WTC11 (cell line): Measurements from ENCODE around the gene SLC48A1. TPM values are rescaled to one million over a fixed set of nuclear protein-coding genes. Genes with fewer than 3 reads are reported as not detected.

Source experiments
- ATAC-seq: fragments of 200-7000 bp; cut with Tn5 transposase; 2 replicates; pipeline ENCODE4 v1.10.0; 2021; ENCODE audit warnings: mild to moderate bottlenecking, moderate library complexity
- CTCF ChIA-PET: fragments of 300-600 bp; sonication (Branson Sonifier 250); formaldehyde crosslinking; loops from one replicate; lab custom pipeline; 2021; ENCODE audit warnings: antibody characterized with exemption; lab: Charles Lee
- POLR2A ChIA-PET: fragments of 350-600 bp; sonication (Branson Sonifier 250); formaldehyde crosslinking; loops from one replicate; lab custom pipeline; 2021; ENCODE audit warnings: antibody characterized with exemption; lab: Charles Lee
- DNase-seq: peaks from one replicate; pipeline ENCODE4 v3.0.0; 2021; ENCODE audit warnings: low spot score
- H3K27ac Mint-ChIP-seq: 2 replicates; pipeline ENCODE4 v1.8.0; 2021; ENCODE audit warnings: mixed read lengths
- H3K27me3 Mint-ChIP-seq: 2 replicates; pipeline ENCODE4 v1.8.0; 2021; ENCODE audit warnings: low read depth, mild to moderate bottlenecking, moderate library complexity, mixed read lengths
- H3K36me3 Mint-ChIP-seq: 2 replicates; pipeline ENCODE4 v1.8.0; 2021; ENCODE audit warnings: mixed read lengths
- H3K4me1 Mint-ChIP-seq: 2 replicates; pipeline ENCODE4 v1.8.0; 2022; ENCODE audit warnings: mixed read lengths
- H3K4me3 Mint-ChIP-seq: 2 replicates; pipeline ENCODE4 v1.8.0; 2021; ENCODE audit warnings: mild to moderate bottlenecking, moderate library complexity, mixed read lengths
- H3K9me3 Mint-ChIP-seq: 2 replicates; pipeline ENCODE4 v1.8.0; 2021; ENCODE audit warnings: mixed read lengths
- CREB1 ChIP-seq: sonication (generic); formaldehyde crosslinking; IDR thresholded peaks from 2 replicates; pipeline ENCODE4 v1.8.0; 2023; ENCODE audit warnings: mild to moderate bottlenecking, missing genetic modification reagents
- ELF4 ChIP-seq: sonication (generic); formaldehyde crosslinking; IDR thresholded peaks from 2 replicates; pipeline ENCODE4 v1.8.1; 2022; ENCODE audit warnings: low read depth, mild to moderate bottlenecking, moderate library complexity, missing genetic modification reagents
- HMGXB4 ChIP-seq: sonication (generic); formaldehyde crosslinking; IDR thresholded peaks from 2 replicates; pipeline ENCODE4 v1.8.1; 2023; ENCODE audit warnings: mild to moderate bottlenecking, moderate library complexity, missing genetic modification reagents
- JAZF1 ChIP-seq: fragments of 250-450 bp; sonication (Bioruptor Pico); IDR thresholded peaks from 2 replicates; pipeline ENCODE4 v1.9.0; 2021; ENCODE audit warnings: moderate library complexity, mild to moderate bottlenecking, inconsistent platforms
- JUN ChIP-seq: sonication (generic); formaldehyde crosslinking; IDR thresholded peaks from 2 replicates; pipeline ENCODE4 v1.8.0; 2023; ENCODE audit warnings: mild to moderate bottlenecking, missing genetic modification reagents
- MXD4 ChIP-seq: fragments of 250-450 bp; sonication (Bioruptor Pico); IDR thresholded peaks from 2 replicates; pipeline ENCODE4 v1.8.0; 2021; ENCODE audit warnings: mild to moderate bottlenecking, moderate library complexity, borderline replicate concordance
- NFATC4 ChIP-seq: fragments of 250-450 bp; sonication (Bioruptor Pico); IDR thresholded peaks from 2 replicates; pipeline ENCODE4 v1.9.0; 2021; ENCODE audit warnings: mild to moderate bottlenecking
- NFYB ChIP-seq: sonication (generic); formaldehyde crosslinking; conservative IDR thresholded peaks from 2 replicates; pipeline ENCODE4 v1.8.0; 2022; ENCODE audit warnings: low read depth, missing genetic modification reagents
- OVOL2 ChIP-seq: fragments of 250-450 bp; sonication (Bioruptor Pico); IDR thresholded peaks from 2 replicates; pipeline ENCODE4 v1.9.0; 2021; ENCODE audit warnings: mild to moderate bottlenecking, borderline replicate concordance
- RELA ChIP-seq: sonication (generic); formaldehyde crosslinking; IDR thresholded peaks from 2 replicates; pipeline ENCODE4 v1.8.1; 2022; ENCODE audit warnings: missing genetic modification reagents, mild to moderate bottlenecking, borderline replicate concordance
- SOX15 ChIP-seq: fragments of 250-450 bp; sonication (Bioruptor Pico); IDR thresholded peaks from 2 replicates; pipeline ENCODE4 v1.9.0; 2021; ENCODE audit warnings: mild to moderate bottlenecking
- SP1 ChIP-seq: sonication (generic); formaldehyde crosslinking; conservative IDR thresholded peaks from 2 replicates; pipeline ENCODE4 v1.8.1; 2022; ENCODE audit warnings: missing genetic modification reagents
- TCF7 ChIP-seq: sonication (generic); formaldehyde crosslinking; IDR thresholded peaks from 2 replicates; pipeline ENCODE4 v1.8.0; 2022; ENCODE audit warnings: mild to moderate bottlenecking, low read depth, missing genetic modification reagents, moderate library complexity
- ZBTB43 ChIP-seq: sonication (generic); formaldehyde crosslinking; IDR thresholded peaks from 2 replicates; pipeline ENCODE4 v1.8.1; 2023; ENCODE audit warnings: mild to moderate bottlenecking, missing genetic modification reagents
- ZNF138 ChIP-seq: sonication (generic); formaldehyde crosslinking; conservative IDR thresholded peaks from 2 replicates; pipeline ENCODE4 v1.8.1; 2022; ENCODE audit warnings: mild to moderate bottlenecking, moderate library complexity, missing genetic modification reagents
- ZNF423 ChIP-seq: fragments of 250-450 bp; sonication (Bioruptor Pico); IDR thresholded peaks from 2 replicates; pipeline ENCODE4 v2.1.2; 2022; ENCODE audit warnings: mild to moderate bottlenecking, moderate library complexity
- ZNF425 ChIP-seq: fragments of 250-450 bp; sonication (Bioruptor Pico); conservative IDR thresholded peaks from 2 replicates; pipeline ENCODE4 v1.9.0; 2021; ENCODE audit warnings: mild to moderate bottlenecking
- total RNA-seq: library from RNA; stranded (reverse); gene quantifications from 3 replicates; pipeline ENCODE4 v1.2.3, GENCODE V29; 2021
- TF ChIP-seq, protein P1 (sequence below): fragments of 250-450 bp; sonication (Bioruptor Pico); IDR thresholded peaks from 2 replicates; pipeline ENCODE4 v1.8.0; 2021; ENCODE audit warnings: mild to moderate bottlenecking
- TF ChIP-seq, protein P2 (sequence below): fragments of 250-450 bp; sonication (Bioruptor Pico); IDR thresholded peaks from 2 replicates; pipeline ENCODE4 v1.9.0; 2021; ENCODE audit warnings: moderate library complexity, mild to moderate bottlenecking, inconsistent platforms, borderline replicate concordance
- TF ChIP-seq, protein P3 (sequence below): sonication (generic); formaldehyde crosslinking; IDR thresholded peaks from 2 replicates; pipeline ENCODE4 v1.8.1; 2023; ENCODE audit warnings: mild to moderate bottlenecking, missing genetic modification reagents, moderate library complexity
- TF ChIP-seq, protein P4 (sequence below): sonication (generic); formaldehyde crosslinking; IDR thresholded peaks from 2 replicates; pipeline ENCODE4 v1.8.0; 2023; ENCODE audit warnings: mild to moderate bottlenecking, missing genetic modification reagents
- TF ChIP-seq, protein P5 (sequence below): sonication (generic); formaldehyde crosslinking; IDR thresholded peaks from 2 replicates; pipeline ENCODE4 v1.8.1; 2022; ENCODE audit warnings: mild to moderate bottlenecking, missing genetic modification reagents, moderate library complexity, borderline replicate concordance

SLC48A1 gene
- total RNA-seq, 1 experiment from 2014 or later, result 13.8 TPM

GRCh38 chr12:47725893-47726292 lies 47.1 kb upstream of the SLC48A1 start:
- Mint-ChIP-seq H3K4me1 (0 out of 2 replicates have a peak, but pooled peaks cover 3% of the 10 kb centered on the region), H3K27ac (no peak overlapping the region), H3K36me3 (no peaks in the 10 kb centered on the region), H3K9me3 (no peaks in the 10 kb centered on the region), H3K4me3 (no peak overlapping the region), H3K27me3 (peaks cover 24% of the 10 kb centered on the region)
- ChIA-PET CTCF (interaction anchor here (0.7 to 2.4 kb wide), 6 partner anchors 11 to 179 kb away, joined by 3 to 9 read pairs (median 4); partner anchors contain the start of genes SLC48A1 and VDR), POLR2A (interaction anchor here (1.0 kb wide), 1 partner anchor 8 kb away, joined by 3 read pairs; no protein-coding TSS in a partner anchor)
- TF ChIP-seq SOX15 (CRISPR knock-in tag), result no peak
- TF ChIP-seq, protein P1, sequence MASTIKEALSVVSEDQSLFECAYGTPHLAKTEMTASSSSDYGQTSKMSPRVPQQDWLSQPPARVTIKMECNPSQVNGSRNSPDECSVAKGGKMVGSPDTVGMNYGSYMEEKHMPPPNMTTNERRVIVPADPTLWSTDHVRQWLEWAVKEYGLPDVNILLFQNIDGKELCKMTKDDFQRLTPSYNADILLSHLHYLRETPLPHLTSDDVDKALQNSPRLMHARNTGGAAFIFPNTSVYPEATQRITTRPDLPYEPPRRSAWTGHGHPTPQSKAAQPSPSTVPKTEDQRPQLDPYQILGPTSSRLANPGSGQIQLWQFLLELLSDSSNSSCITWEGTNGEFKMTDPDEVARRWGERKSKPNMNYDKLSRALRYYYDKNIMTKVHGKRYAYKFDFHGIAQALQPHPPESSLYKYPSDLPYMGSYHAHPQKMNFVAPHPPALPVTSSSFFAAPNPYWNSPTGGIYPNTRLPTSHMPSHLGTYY (CRISPR knock-in tag), result no peak
- no peak for TF ChIP-seq HMGXB4
- TF ChIP-seq MXD4 (CRISPR knock-in tag), result no peak
- no peak for TF ChIP-seq RELA (CRISPR knock-in tag)
- TF ChIP-seq ZNF138 (CRISPR knock-in tag), result no peak
- TF ChIP-seq, protein P2, sequence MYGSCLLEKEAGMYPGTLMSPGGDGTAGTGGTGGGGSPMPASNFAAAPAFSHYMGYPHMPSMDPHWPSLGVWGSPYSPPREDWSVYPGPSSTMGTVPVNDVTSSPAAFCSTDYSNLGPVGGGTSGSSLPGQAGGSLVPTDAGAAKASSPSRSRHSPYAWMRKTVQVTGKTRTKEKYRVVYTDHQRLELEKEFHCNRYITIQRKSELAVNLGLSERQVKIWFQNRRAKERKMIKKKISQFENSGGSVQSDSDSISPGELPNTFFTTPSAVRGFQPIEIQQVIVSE (CRISPR knock-in tag), result no peak
- TF ChIP-seq, protein P3, sequence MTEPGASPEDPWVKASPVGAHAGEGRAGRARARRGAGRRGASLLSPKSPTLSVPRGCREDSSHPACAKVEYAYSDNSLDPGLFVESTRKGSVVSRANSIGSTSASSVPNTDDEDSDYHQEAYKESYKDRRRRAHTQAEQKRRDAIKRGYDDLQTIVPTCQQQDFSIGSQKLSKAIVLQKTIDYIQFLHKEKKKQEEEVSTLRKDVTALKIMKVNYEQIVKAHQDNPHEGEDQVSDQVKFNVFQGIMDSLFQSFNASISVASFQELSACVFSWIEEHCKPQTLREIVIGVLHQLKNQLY (CRISPR knock-in tag), result no peak
- no peak for TF ChIP-seq ELF4 (CRISPR knock-in tag)
- no peak for TF ChIP-seq JAZF1
- TF ChIP-seq CREB1 (CRISPR knock-in tag), result no peak
- DNase-seq (no peak), ATAC-seq (no peak)

- Mint-ChIP-seq H3K27ac (no peak overlapping the region), H3K4me3 (no peak overlapping the region), H3K36me3 (no peaks in the 10 kb centered on the region), H3K4me1 (peaks cover 6% of the 10 kb centered on the region), H3K9me3 (no peaks in the 10 kb centered on the region), H3K27me3 (peaks cover 8% of the 10 kb centered on the region)
- no peak for ATAC-seq
- POLR2A ChIA-PET, result no interaction called here
- CTCF ChIA-PET, result interaction anchor here (1.3 kb wide), 1 partner anchor 12 kb away, joined by 4 read pairs; no protein-coding TSS in a partner anchor
- no peak for DNase-seq
- TF ChIP-seq ZBTB43 (no peak), OVOL2 (CRISPR knock-in tag) (no peak), SP1 (CRISPR knock-in tag) (no peak), JUN (CRISPR knock-in tag) (no peak), TCF7 (CRISPR knock-in tag) (no peak), ZNF425 (CRISPR knock-in tag) (no peak), ZNF423 (no peak), NFATC4 (no peak), NFYB (CRISPR knock-in tag) (no peak)
- TF ChIP-seq, protein P4, sequence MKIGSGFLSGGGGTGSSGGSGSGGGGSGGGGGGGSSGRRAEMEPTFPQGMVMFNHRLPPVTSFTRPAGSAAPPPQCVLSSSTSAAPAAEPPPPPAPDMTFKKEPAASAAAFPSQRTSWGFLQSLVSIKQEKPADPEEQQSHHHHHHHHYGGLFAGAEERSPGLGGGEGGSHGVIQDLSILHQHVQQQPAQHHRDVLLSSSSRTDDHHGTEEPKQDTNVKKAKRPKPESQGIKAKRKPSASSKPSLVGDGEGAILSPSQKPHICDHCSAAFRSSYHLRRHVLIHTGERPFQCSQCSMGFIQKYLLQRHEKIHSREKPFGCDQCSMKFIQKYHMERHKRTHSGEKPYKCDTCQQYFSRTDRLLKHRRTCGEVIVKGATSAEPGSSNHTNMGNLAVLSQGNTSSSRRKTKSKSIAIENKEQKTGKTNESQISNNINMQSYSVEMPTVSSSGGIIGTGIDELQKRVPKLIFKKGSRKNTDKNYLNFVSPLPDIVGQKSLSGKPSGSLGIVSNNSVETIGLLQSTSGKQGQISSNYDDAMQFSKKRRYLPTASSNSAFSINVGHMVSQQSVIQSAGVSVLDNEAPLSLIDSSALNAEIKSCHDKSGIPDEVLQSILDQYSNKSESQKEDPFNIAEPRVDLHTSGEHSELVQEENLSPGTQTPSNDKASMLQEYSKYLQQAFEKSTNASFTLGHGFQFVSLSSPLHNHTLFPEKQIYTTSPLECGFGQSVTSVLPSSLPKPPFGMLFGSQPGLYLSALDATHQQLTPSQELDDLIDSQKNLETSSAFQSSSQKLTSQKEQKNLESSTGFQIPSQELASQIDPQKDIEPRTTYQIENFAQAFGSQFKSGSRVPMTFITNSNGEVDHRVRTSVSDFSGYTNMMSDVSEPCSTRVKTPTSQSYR (CRISPR knock-in tag), result no peak
- TF ChIP-seq, protein P5, sequence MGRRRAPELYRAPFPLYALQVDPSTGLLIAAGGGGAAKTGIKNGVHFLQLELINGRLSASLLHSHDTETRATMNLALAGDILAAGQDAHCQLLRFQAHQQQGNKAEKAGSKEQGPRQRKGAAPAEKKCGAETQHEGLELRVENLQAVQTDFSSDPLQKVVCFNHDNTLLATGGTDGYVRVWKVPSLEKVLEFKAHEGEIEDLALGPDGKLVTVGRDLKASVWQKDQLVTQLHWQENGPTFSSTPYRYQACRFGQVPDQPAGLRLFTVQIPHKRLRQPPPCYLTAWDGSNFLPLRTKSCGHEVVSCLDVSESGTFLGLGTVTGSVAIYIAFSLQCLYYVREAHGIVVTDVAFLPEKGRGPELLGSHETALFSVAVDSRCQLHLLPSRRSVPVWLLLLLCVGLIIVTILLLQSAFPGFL (CRISPR knock-in tag), result no peak
Measured at GRCh38 chr12:47729233-47729632, 43.8 kb upstream of the SLC48A1 start.
